Heart right ventricle (tissue), 16 donors: ENCODE results near the gene JPT2. TPM values are rescaled to one million over a fixed set of nuclear protein-coding genes. Genes with fewer than 3 reads are reported as not detected.
A peak's percentile ranks its signal among the peaks of the same experiment; 100 is the strongest.

Experiments
- ATAC-seq, 8 donors: fragments of 200-7000 bp; cut with Tn5 transposase; one replicate each; pipeline ENCODE4 v1.9.1; 2020; ENCODE audit warnings: mild to moderate bottlenecking in 8 of 8, moderate library complexity in 8 of 8, moderate number of reproducible peaks in 1 of 8
- DNase-seq, 2 donors: peaks; one replicate each; pipeline ENCODE4 v3.0.0-alpha.2; 2020
- H3K27ac ChIP-seq, 10 donors: fragments of 200-600 bp; sonication (generic) in 2 of 10; one replicate each; pipeline versions ENCODE4 v1.5.0 to v1.8.0; 2020 to 2022; ENCODE audit warnings: mild to moderate bottlenecking in 3 of 10
- H3K27me3 ChIP-seq, 7 donors: fragments of 200-600 bp; one replicate each; pipeline ENCODE4 v1.8.0; 2021 to 2022; ENCODE audit warnings: mild to moderate bottlenecking in 2 of 7
- H3K36me3 ChIP-seq, 9 donors: fragments of 200-600 bp; sonication (generic) in 1 of 9; one replicate each; pipeline versions ENCODE4 v1.5.0 to v1.8.0; 2020 to 2022; ENCODE audit warnings: mild to moderate bottlenecking in 2 of 9
- H3K4me1 ChIP-seq, 9 donors: fragments of 200-600 bp; sonication (generic) in 1 of 9; one replicate each; pipeline versions ENCODE4 v1.5.0 to v1.8.0; 2020 to 2022; ENCODE audit warnings: mild to moderate bottlenecking in 4 of 9
- H3K4me3 ChIP-seq, 10 donors: fragments of 200-600 bp; sonication (generic) in 2 of 10; one replicate each; pipeline versions ENCODE4 v1.5.0 to v1.8.0; 2020 to 2022; ENCODE audit warnings: mild to moderate bottlenecking in 7 of 10, moderate library complexity in 2 of 10
- H3K9me3 ChIP-seq, 11 donors: fragments of 200-600 bp in 10 of 11; sonication (generic) in 2 of 11; one replicate each; pipeline versions ENCODE4 v1.5.0 to v1.8.0; 2013 to 2022; ENCODE audit warnings: mild to moderate bottlenecking in 2 of 11, control low read depth in 1 of 11, moderate library complexity in 1 of 11
- WGBS, 2 donors: extraction: QIAGEN DNeasy Blood & Tissue Kit; methylation state at CpG; one replicate each; pipeline ENCODE4 v1.1.7; 2013; ENCODE audit warnings: inconsistent platforms in 1 of 2; 5-methylcytosine and 5-hydroxymethylcytosine counted together
- intact Hi-C, 10 donors: fragments of 100-400 bp; cut with DNase I; formaldehyde crosslinking; loops; one replicate each; pipeline versions ENCODE4 v1.11.1 to v1.14.2; 2022
- polyA plus RNA-seq, 2 donors: library from polyadenylated mRNA; stranded (reverse); fragments of 200-250 nt; gene quantifications; one replicate each; pipeline ENCODE4 v1.2.3, GENCODE V29; 2013
- total RNA-seq, 10 donors: library from RNA; stranded (reverse); fragmentation: NEBNext Ultra II Directional in 3 of 10; extraction: Animal tissue kit (Norgen Biotek cat#: 25700) in 3 of 10; gene quantifications; one replicate each; pipeline versions ENCODE4 v1.2.1 to v1.2.4, GENCODE V29; 2021 to 2023
- TF ChIP-seq, protein P1 (sequence below), 9 donors: fragments of 200-600 bp; sonication (generic) in 2 of 9; IDR thresholded peaks; one replicate each; pipeline versions ENCODE4 v1.5.0 to v1.8.0; 2021 to 2022; ENCODE audit warnings: antibody characterized with exemption in 9 of 9, mild to moderate bottlenecking in 5 of 9, moderate library complexity in 1 of 9
- donor health status: Arrhythmogenic right ventricular cardiomyopathy.
- donor health status: ischemic (EF 13 %, LVEDD 7.1; RV severe dilation, severe dysfunction).
- donor health status: healthy with polysubstance abuse.
- donor health status: DM: no; HTN: yes; CAD: no.
- donor health status: DM: no; HTN: no; CAD: no.
- donor health status: ischemic (EF 25% LVEDD 6.9; RV normal size, moderate dysfunction).
- donor health status: ischemic (EF 25% LVEDD 5.7; RV mildly dilated, moderate dysfunction).
- donor health status: healthy.
- donor health status: DM: yes; HTN: yes; CAD: no.
- donor health status: Ischemic cardiomyopathy.
- donor health status: ischemic (EF 35%, LVEDD 5.7; RV mildly dilated, moderate dysfunction).
- donor health status: nonischemic (EF 11% LVEDD 7.7; RV severe dilation, severe dysfunction).
- donor health status: DM: yes; HTN: yes; CAD: no.
- donor health status: PGD.
- donor health status: ischemic (EF 29% LVEDD 5.4; RV normal size, mild dysfunction).
- donor health status: nonischemic (EF 23%, LVEDD 6.1; RV moderate dilation, normal function).

JPT2 gene
- total and polyA plus RNA-seq, 12 donors = 10.0 to 57.5 (median 32.2) TPM

DNA sequence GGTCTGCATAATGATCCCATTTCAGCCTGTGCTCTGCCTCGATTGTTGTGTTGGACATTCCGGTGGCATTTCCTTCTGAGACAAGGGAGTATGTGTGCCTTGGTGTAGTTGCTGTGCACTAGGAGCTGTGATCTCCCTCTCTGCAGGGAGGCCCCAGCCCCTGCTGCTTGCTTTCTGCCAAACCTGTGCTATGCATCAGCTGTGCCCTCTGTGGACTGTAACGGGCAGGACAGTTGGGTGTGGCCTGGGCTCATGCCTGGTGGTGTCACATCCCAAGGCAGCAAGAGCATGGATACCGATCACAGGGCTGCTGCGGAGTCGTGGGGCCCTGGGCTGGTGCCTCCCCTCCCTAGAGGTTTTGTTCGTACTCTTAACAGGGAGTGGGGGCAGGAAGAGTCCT, 3.8 kb upstream of the JPT2 start:
- intact Hi-C loops = no loop called here
- DNase-seq = no peak
- H3K36me3 ChIP-seq = peaks cover 0 to 70% (median 50%) of the 10 kb centered on the region in 9 donors

GRCh38 chr16:1674751-1675664, 3.1 kb upstream of the JPT2 start:
- H3K9me3 ChIP-seq = no peaks in the 10 kb centered on the region
- ATAC-seq (no peak), DNase-seq (no peak)
- H3K4me1 ChIP-seq = peaks cover 3 to 15% (median 6%) of the 10 kb centered on the region in 9 donors
- intact Hi-C loops = no loop called here
- H3K27ac ChIP-seq = no peak overlapping the region
- H3K4me3 ChIP-seq = no peak overlapping the region
- H3K27me3 ChIP-seq = no peaks in the 10 kb centered on the region
- WGBS, 2 donors = 87 to 88% methylated on average over 19 of the region's 19 CpGs
- TF ChIP-seq, protein P1, sequence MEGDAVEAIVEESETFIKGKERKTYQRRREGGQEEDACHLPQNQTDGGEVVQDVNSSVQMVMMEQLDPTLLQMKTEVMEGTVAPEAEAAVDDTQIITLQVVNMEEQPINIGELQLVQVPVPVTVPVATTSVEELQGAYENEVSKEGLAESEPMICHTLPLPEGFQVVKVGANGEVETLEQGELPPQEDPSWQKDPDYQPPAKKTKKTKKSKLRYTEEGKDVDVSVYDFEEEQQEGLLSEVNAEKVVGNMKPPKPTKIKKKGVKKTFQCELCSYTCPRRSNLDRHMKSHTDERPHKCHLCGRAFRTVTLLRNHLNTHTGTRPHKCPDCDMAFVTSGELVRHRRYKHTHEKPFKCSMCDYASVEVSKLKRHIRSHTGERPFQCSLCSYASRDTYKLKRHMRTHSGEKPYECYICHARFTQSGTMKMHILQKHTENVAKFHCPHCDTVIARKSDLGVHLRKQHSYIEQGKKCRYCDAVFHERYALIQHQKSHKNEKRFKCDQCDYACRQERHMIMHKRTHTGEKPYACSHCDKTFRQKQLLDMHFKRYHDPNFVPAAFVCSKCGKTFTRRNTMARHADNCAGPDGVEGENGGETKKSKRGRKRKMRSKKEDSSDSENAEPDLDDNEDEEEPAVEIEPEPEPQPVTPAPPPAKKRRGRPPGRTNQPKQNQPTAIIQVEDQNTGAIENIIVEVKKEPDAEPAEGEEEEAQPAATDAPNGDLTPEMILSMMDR (IDR thresholded peaks at IDR 0.05) = no peak
- H3K36me3 ChIP-seq = peaks cover 0 to 63% (median 44%) of the 10 kb centered on the region in 9 donors

More for the DNA sequence above, 3.8 kb upstream of the JPT2 start:
- H3K4me3 ChIP-seq = no peak overlapping the region
- H3K4me1 ChIP-seq = peaks cover 3 to 14% (median 6%) of the 10 kb centered on the region in 9 donors
- TF ChIP-seq, protein P1 (IDR thresholded peaks at IDR 0.05) = no peak
- 81 to 83% methylated on average over 7 of the region's 7 CpGs for WGBS, 2 donors
- H3K27me3 ChIP-seq = no peaks in the 10 kb centered on the region
- ATAC-seq = no peak
- H3K9me3 ChIP-seq = no peaks in the 10 kb centered on the region
- no peak overlapping the region for H3K27ac ChIP-seq

GRCh38 chr16:1676661-1677060, 1.4 kb upstream of the JPT2 start:
- Histone ChIP-seq H3K4me3 (no peak overlapping the region), H3K4me1 (peaks cover 3 to 15% (median 6%) of the 10 kb centered on the region in 9 donors), H3K9me3 (no peaks in the 10 kb centered on the region), H3K36me3 (peaks cover 0 to 46% (median 28%) of the 10 kb centered on the region in 9 donors), H3K27ac (no peak overlapping the region), H3K27me3 (no peaks in the 10 kb centered on the region)
- intact Hi-C loops = no loop called here
- WGBS, 2 donors = 92 to 94% methylated on average over 12 of the region's 12 CpGs
- ATAC-seq (no peak), DNase-seq (no peak)
- TF ChIP-seq, protein P1 (IDR thresholded peaks at IDR 0.05) = no peak

- peak overlapping the region in 7 of 10 donors; percentile 64 to 85 (median 81) for H3K4me3 ChIP-seq
- no peak for ATAC-seq
- no peaks in the 10 kb centered on the region for H3K9me3 ChIP-seq
- DNase-seq = no peak
- H3K27ac ChIP-seq = peak overlapping the region in 4 of 10 donors; percentile 25 to 78 (median 54)
- H3K4me1 ChIP-seq = peaks cover 3 to 15% (median 6%) of the 10 kb centered on the region in 9 donors
- TF ChIP-seq, protein P1 (IDR thresholded peaks at IDR 0.05) = no peak
- no peaks in the 10 kb centered on the region for H3K27me3 ChIP-seq
- H3K36me3 ChIP-seq = peaks cover 0 to 39% (median 22%) of the 10 kb centered on the region in 9 donors
- intact Hi-C loops = no loop called here
- 90% methylated on average over 18 of the region's 18 CpGs for WGBS, 2 donors
Measured at GRCh38 chr16:1677339-1677738, 740 bp upstream of the JPT2 start.
